ENCODE measurements around the gene SLC37A1. TPM values are rescaled to one million over a fixed set of nuclear protein-coding genes. Genes with fewer than 3 reads are reported as not detected.

The SLC37A1 gene
- total and polyA plus RNA-seq, 2 of the 13 experiments (the other 11 are each of a cell fraction or from before 2014, with no cell fraction given), result 0.22 to 0.40 TPM

GRCh38 chr21:42598159-42598735, 84.6 kb downstream of the SLC37A1 start:
- CTCF ChIA-PET (ENCODE audit: low intra/inter-chr PET ratio, low total read pairs), result no interaction called here
- no peak for FAIRE-seq
- no peak for TF ChIP-seq FOXO4 (CRISPR knock-in tag; conservative IDR thresholded peaks at IDR 0.05)
- TF ChIP-seq ZFP62 (CRISPR knock-in tag; IDR thresholded peaks at IDR 0.05), result no peak
- no peak for TF ChIP-seq HNRNPUL1 (IDR thresholded peaks at IDR 0.05; ENCODE audit: low read depth, low read length)
- no peak for TF ChIP-seq ZFAT (CRISPR knock-in tag; conservative IDR thresholded peaks at IDR 0.05)
- no peak for TF ChIP-seq HES4 (CRISPR knock-in tag; IDR thresholded peaks at IDR 0.05; ENCODE audit: borderline replicate concordance)
- no peak for TF ChIP-seq ZNF841 (CRISPR knock-in tag; IDR thresholded peaks at IDR 0.05; ENCODE audit: borderline replicate concordance)
- no peak for TF ChIP-seq ISL2 (CRISPR knock-in tag; IDR thresholded peaks at IDR 0.05)
- TF ChIP-seq ZNF766 (CRISPR knock-in tag; IDR thresholded peaks at IDR 0.05; ENCODE audit: borderline replicate concordance), result no peak
- TF ChIP-seq POGZ (CRISPR knock-in tag; IDR thresholded peaks at IDR 0.05), result no peak
- TF ChIP-seq, protein P1, sequence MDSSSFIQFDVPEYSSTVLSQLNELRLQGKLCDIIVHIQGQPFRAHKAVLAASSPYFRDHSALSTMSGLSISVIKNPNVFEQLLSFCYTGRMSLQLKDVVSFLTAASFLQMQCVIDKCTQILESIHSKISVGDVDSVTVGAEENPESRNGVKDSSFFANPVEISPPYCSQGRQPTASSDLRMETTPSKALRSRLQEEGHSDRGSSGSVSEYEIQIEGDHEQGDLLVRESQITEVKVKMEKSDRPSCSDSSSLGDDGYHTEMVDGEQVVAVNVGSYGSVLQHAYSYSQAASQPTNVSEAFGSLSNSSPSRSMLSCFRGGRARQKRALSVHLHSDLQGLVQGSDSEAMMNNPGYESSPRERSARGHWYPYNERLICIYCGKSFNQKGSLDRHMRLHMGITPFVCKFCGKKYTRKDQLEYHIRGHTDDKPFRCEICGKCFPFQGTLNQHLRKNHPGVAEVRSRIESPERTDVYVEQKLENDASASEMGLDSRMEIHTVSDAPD (CRISPR knock-in tag; IDR thresholded peaks at IDR 0.05), result no peak
- TF ChIP-seq POLR2G (IDR thresholded peaks at IDR 0.05; ENCODE audit: low read depth, low read length), result no peak
- no peak for TF ChIP-seq ZNF282 (IDR thresholded peaks at IDR 0.05; ENCODE audit: partially characterized antibody)
- TF ChIP-seq HBP1 (CRISPR knock-in tag; IDR thresholded peaks at IDR 0.05; ENCODE audit: low read depth), result no peak
- no peak for TF ChIP-seq ZNF609 (CRISPR knock-in tag; IDR thresholded peaks at IDR 0.05; ENCODE audit: borderline replicate concordance)
- TF ChIP-seq SETDB1 (CRISPR knock-in tag; IDR thresholded peaks at IDR 0.05; ENCODE audit: borderline replicate concordance), result no peak

More at GRCh38 chr21:42598159-42598735, 84.6 kb downstream of the SLC37A1 start:
- H4K20me1 ChIP-seq (ENCODE audit: insufficient read depth, low read length), result no peaks in the 10 kb centered on the region
- H3K79me2 ChIP-seq (ENCODE audit: insufficient read depth, low read length), result no peaks in the 10 kb centered on the region
- POLR2A ChIA-PET, result no interaction called here
- in situ Hi-C loops (cut with HindIII; ENCODE audit: extremely low pct_ligation_motif_present, low pct_unique_long_range_greater_than_20kb), result no loop called here
- WGBS (ENCODE audit: low lambda C conversion rate), result 53% methylated on average over 2 of the region's 11 CpGs
- peaks cover 9% of the 10 kb centered on the region for H3K4me1 ChIP-seq (ENCODE audit: insufficient read depth, low read length)
- H3K9ac ChIP-seq (ENCODE audit: insufficient read depth, low read depth, low read length), result no peak overlapping the region
- ATAC-seq, result no peak
- H3K27me3 ChIP-seq (ENCODE audit: control insufficient read depth in 1 of 2, insufficient read depth in 2 of 2, low read length in 2 of 2), result peaks cover 0 to 26% of the 10 kb centered on the region in 2 experiments; a peak in 3 of 5 replicates
- no peak overlapping the region for H3K4me3 ChIP-seq (replicated peaks in 1 of 3; ENCODE audit: insufficient read depth in 1 of 3, low read depth in 2 of 3, low read length in 3 of 3)
- no peak overlapping the region for H3K4me2 ChIP-seq (ENCODE audit: low read depth, low read length)
- intact Hi-C loops (cut with micrococcal nuclease; ENCODE audit: unreplicated experiment), result no loop called here
- no TSS peak for BruUV-seq (replicated peaks)
- DNase-seq (ENCODE audit: low spot score), result no peak
- H3K9me3 ChIP-seq (ENCODE audit: low read length), result no peaks in the 10 kb centered on the region; the same call in 1 of the 2 replicates
- H2AFZ ChIP-seq (ENCODE audit: low read length), result no peak overlapping the region
- no peak overlapping the region for H3K27ac ChIP-seq (ENCODE audit: extremely low read length, insufficient read depth, low read length)
- H3K36me3 ChIP-seq (replicated peaks in 1 of 2; ENCODE audit: control insufficient read depth in 1 of 2, insufficient read depth in 2 of 2, low read length in 2 of 2), result no peaks in the 10 kb centered on the region

Data from HepG2 (cell line).